Smooth muscle cell (in vitro differentiated cells): Measurements from ENCODE around the gene CCNF. TPM values are rescaled to one million over a fixed set of nuclear protein-coding genes. Genes with fewer than 3 reads are reported as not detected.
"Not testable (repeated sequence)": the region's sequence is repeated elsewhere in the genome, so short reads cannot be mapped to it uniquely, and the experiment has no call there.

Experiments
- DNase-seq: peaks from one replicate; lab custom pipeline; 2025; ENCODE audit not compliant: unreplicated experiment; lab: John Stamatoyannopoulos, UW
- H2AFZ ChIP-seq: fragments of 200-600 bp; sonication (generic); 2 replicates; pipeline ENCODE4 v1.6.0; 2016; ENCODE audit warnings: antibody characterized with exemption, low read depth, mild to moderate bottlenecking
- H3F3A ChIP-seq: fragments of 200-600 bp; sonication (generic); 2 replicates; pipeline ENCODE4 v1.6.0; 2017; ENCODE audit warnings: antibody characterized with exemption, low read depth
- H3K27ac ChIP-seq: fragments of 200-600 bp; sonication (generic); 2 replicates; pipeline ENCODE4 v1.5.1; 2016; ENCODE audit warnings: low read depth, mild to moderate bottlenecking
- H3K27me3 ChIP-seq: fragments of 200-600 bp; sonication (generic); 2 replicates; pipeline ENCODE4 v1.6.1; 2016; ENCODE audit warnings: low read depth, mild to moderate bottlenecking
- H3K36me3 ChIP-seq: fragments of 200-600 bp; sonication (generic); 2 replicates; pipeline ENCODE4 v1.5.1; 2016; ENCODE audit warnings: low read depth
- H3K4me1 ChIP-seq: fragments of 200-600 bp; sonication (generic); 2 replicates; pipeline ENCODE4 v1.5.1; 2016; ENCODE audit warnings: low read depth
- H3K4me2 ChIP-seq: fragments of 200-600 bp; sonication (generic); 2 replicates; pipeline ENCODE4 v1.6.0; 2016; ENCODE audit warnings: mild to moderate bottlenecking
- H3K4me3 ChIP-seq: fragments of 200-600 bp; sonication (generic); 2 replicates; pipeline ENCODE4 v1.5.1; 2016; ENCODE audit warnings: mild to moderate bottlenecking
- H3K79me2 ChIP-seq: fragments of 200-600 bp; sonication (generic); 2 replicates; pipeline ENCODE4 v1.6.0; 2016; ENCODE audit warnings: low read depth, mild to moderate bottlenecking
- H3K9ac ChIP-seq: fragments of 200-600 bp; sonication (generic); 2 replicates; pipeline ENCODE4 v1.6.0; 2016; ENCODE audit warnings: low read depth
- H3K9me3 ChIP-seq: fragments of 200-600 bp; sonication (generic); replicated peaks from 2 replicates; pipeline ENCODE4 v1.5.1; 2016; ENCODE audit warnings: low read depth
- H4K20me1 ChIP-seq: fragments of 200-600 bp; sonication (generic); 2 replicates; pipeline ENCODE4 v1.6.0; 2016; ENCODE audit warnings: low read depth
- WGBS: methylation state at CpG from one replicate; pipeline ENCODE4 v1.1.7; 2016; ENCODE audit warnings: low lambda C conversion rate; 5-methylcytosine and 5-hydroxymethylcytosine counted together
- polyA plus RNA-seq: library from polyadenylated mRNA; unstranded; fragments of >200 nt; fragmentation: Nextera tagmentation; extraction: Ambion mirVana; gene quantifications from 2 replicates; pipeline ENCODE4 v1.2.1, GENCODE V29; 2016
- total RNA-seq: library from RNA; depleted of rRNA; stranded (reverse); fragments of >200 nt; gene quantifications from 2 replicates; pipeline ENCODE4 v1.2.3, GENCODE V29; 2014
- TF ChIP-seq, protein P1 (sequence below): fragments of 200-600 bp; sonication (generic); IDR thresholded peaks from 2 replicates; pipeline ENCODE4 v1.5.1; 2017; ENCODE audit warnings: borderline replicate concordance, mild to moderate bottlenecking, antibody characterized with exemption; ENCODE audit not compliant: insufficient read depth, poor library complexity, severe bottlenecking

The CCNF gene
- total and polyA plus RNA-seq, 2 experiments from 2014 or later, result 3.6 to 12.8 TPM

DNA sequence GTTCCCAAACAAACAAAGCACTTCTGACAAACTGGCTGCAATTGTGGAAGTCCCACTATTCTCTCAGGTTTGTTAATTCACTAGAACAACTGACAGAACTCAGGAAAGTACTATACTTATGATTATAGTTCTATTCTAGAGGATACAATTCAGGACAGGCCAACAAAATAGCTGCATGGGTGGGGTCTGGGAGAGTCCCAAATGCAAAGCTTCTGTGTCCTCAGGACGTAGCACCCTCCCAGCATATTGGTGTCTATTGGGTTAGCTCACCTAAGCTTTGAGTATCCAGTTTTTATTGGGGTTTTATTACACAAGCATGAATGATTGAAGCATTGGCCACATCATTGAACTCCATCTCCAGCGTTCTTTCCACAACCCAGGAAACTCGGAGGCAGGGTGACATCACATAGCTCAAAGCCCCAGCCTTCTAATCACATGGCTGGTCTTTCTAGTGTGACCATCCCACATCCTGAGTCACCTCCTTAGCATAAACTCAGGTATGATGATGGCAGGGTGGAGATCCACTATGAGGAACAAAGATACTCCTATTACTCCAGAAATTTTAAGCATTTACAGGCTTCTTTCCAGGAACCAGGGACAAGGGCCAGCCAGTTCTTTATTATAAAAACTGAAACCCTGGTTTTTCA, 43.9 kb upstream of the CCNF start:
- DNase-seq, result no peak
- no peaks in the 10 kb centered on the region for H3K4me1 ChIP-seq
- no peaks in the 10 kb centered on the region for H3K36me3 ChIP-seq
- no peak overlapping the region for H3K4me2 ChIP-seq
- 36% methylated on average over 3 of the region's 3 CpGs for WGBS
- no peaks in the 10 kb centered on the region for H3F3A ChIP-seq
- no peak overlapping the region for H3K4me3 ChIP-seq
- no peaks in the 10 kb centered on the region for H4K20me1 ChIP-seq
- peak overlapping the region; percentile 17 for H2AFZ ChIP-seq
- peak overlapping the region; percentile 62 for H3K27ac ChIP-seq
- H3K9ac ChIP-seq, result no peak overlapping the region
- TF ChIP-seq, protein P1, sequence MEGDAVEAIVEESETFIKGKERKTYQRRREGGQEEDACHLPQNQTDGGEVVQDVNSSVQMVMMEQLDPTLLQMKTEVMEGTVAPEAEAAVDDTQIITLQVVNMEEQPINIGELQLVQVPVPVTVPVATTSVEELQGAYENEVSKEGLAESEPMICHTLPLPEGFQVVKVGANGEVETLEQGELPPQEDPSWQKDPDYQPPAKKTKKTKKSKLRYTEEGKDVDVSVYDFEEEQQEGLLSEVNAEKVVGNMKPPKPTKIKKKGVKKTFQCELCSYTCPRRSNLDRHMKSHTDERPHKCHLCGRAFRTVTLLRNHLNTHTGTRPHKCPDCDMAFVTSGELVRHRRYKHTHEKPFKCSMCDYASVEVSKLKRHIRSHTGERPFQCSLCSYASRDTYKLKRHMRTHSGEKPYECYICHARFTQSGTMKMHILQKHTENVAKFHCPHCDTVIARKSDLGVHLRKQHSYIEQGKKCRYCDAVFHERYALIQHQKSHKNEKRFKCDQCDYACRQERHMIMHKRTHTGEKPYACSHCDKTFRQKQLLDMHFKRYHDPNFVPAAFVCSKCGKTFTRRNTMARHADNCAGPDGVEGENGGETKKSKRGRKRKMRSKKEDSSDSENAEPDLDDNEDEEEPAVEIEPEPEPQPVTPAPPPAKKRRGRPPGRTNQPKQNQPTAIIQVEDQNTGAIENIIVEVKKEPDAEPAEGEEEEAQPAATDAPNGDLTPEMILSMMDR, result no peak
- H3K79me2 ChIP-seq, result no peaks in the 10 kb centered on the region
- H3K27me3 ChIP-seq, result no peaks in the 10 kb centered on the region
- no peaks in the 10 kb centered on the region for H3K9me3 ChIP-seq

DNA sequence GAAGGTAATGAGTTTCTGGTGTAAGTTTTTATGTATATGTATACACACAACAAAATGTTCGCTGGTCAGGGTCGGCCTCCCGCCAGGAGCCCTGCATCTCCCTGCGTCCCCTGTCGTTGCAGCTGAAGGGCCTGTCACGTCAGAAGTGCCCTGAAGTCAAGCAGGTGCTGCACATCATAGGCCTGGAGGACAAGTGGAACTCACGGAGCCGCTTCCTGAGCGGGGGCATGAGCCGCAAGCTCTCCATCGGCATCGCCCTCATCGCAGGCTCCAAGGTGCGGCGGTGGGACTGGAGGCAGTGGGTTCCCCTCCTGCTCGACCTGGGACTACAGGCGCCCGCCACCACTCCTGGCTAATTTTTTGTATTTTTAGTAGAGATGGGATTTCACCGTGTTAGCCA, 43.3 kb upstream of the CCNF start:
- not testable (repeated sequence) for H3K9me3 ChIP-seq, H3K9ac ChIP-seq, H2AFZ ChIP-seq, H3K79me2 ChIP-seq, H3K4me1 ChIP-seq, DNase-seq, H3K27me3 ChIP-seq, H4K20me1 ChIP-seq, H3F3A ChIP-seq, H3K36me3 ChIP-seq, H3K4me2 ChIP-seq, H3K4me3 ChIP-seq
- H3K27ac ChIP-seq, result peak overlapping the region; percentile 62
- WGBS, result 87% methylated on average over 19 of the region's 19 CpGs

GRCh38 chr16:2386990-2387389, 42.3 kb upstream of the CCNF start:
- Histone ChIP-seq H3K27ac (no peak overlapping the region), H4K20me1 (no peaks in the 10 kb centered on the region), H3K79me2 (no peaks in the 10 kb centered on the region), H3K27me3 (no peaks in the 10 kb centered on the region), H3K4me1 (no peaks in the 10 kb centered on the region), H3K9ac (no peak overlapping the region), H3K9me3 (no peaks in the 10 kb centered on the region), H2AFZ (peak overlapping the region; percentile 5), H3F3A (no peaks in the 10 kb centered on the region), H3K36me3 (no peaks in the 10 kb centered on the region), H3K4me2 (no peak overlapping the region), H3K4me3 (no peak overlapping the region)
- TF ChIP-seq, protein P1, result peak; percentile 8
- WGBS, result 41% methylated on average over 3 of the region's 3 CpGs
- DNase-seq, result no peak

GRCh38 chr16:2388139-2388874, 40.9 kb upstream of the CCNF start:
- 81% methylated on average over 3 of the region's 3 CpGs for WGBS

More at GRCh38 chr16:2388139-2388874, 40.9 kb upstream of the CCNF start:
- Histone ChIP-seq H3K4me2 (no peak overlapping the region), H2AFZ (no peak overlapping the region), H4K20me1 (no peaks in the 10 kb centered on the region), H3K9me3 (no peaks in the 10 kb centered on the region), H3K36me3 (no peaks in the 10 kb centered on the region), H3K27me3 (no peaks in the 10 kb centered on the region), H3K27ac (no peak overlapping the region), H3F3A (no peaks in the 10 kb centered on the region), H3K4me1 (no peaks in the 10 kb centered on the region), H3K79me2 (no peaks in the 10 kb centered on the region), H3K9ac (no peak overlapping the region), H3K4me3 (no peak overlapping the region)
- TF ChIP-seq, protein P1, result no peak
- no peak for DNase-seq
